GM19452 (cell line): ENCODE data around the gene UNC5B.

Experiments used
- ATAC-seq: cut with Tn5 transposase; IDR thresholded peaks from one replicate; pipeline ENCODE4 v1.9.1; 2021; ENCODE audit not compliant: unreplicated experiment

Gene UNC5B

DNA sequence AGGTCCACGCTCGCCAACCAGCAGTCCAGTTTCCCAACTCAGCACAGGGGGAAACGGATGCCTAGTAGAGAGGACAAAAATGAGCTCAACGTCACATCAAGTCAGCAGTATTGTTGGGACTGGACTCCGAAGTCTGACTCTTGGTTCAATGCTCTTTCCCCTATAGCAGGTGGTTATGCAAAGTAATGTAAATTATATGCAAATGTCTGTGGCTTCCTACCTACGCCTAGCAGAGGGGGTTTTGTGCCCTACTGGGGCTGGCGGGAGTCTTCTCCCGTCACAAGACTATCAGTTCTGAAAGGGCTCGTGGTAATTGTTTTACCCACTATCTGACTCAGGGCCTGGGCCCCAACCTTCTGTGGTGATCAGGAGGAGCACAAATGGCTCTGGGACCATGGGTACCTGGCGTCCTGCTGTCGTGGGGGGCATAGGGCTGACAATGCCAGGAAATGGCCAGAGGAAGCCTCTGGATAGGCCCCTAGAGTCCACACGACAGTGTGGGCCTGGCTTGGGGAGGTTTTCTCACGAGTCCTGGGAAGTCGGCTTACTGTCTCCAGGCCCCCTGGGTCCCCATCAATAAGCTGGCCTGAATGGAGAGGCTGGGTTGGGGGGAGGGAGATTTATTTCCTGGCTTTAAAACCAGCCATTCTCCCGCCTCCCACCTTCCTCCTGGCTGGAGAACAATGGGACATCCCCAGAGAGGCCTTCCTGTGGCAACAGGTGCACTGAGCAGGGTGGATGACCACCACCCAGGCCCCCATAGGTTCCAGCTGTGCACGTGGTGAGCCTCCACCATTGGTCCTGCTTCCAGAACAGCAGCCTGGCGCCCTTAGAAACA, 41.8 kb downstream of the UNC5B start:
- ATAC-seq: no peak

DNA sequence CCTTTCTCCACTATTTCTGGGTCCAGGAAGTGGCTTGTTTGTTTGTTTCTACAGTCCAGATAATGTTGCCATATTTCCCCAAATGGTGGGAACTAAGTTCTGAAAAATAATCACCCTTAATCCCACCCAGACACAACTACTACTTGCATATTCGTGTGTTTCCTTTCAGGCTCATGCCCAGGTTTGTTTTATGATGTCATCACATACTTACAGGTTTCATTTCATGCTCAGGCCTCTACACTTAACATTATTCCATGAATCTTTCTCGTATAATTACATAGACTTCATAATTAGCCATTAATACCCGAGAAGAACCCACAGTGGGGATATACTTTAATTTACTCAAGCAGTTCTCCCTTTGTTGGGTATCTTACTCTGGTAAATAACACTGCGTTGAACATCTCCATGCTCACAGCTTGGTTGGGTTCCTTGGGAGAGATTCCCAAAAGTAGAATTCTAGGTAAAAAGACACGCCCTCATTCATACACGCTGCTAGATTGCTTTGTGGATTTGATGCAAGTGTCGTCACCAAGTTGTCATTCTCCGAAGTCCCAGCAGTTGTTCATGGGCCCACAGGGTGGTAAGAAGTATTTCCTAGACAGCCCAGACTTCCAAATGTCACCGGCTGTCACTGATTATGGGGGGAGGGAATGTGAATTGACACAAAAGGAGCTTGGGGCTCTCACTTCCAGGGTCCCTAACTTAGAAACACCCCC, 42.6 kb downstream of the UNC5B start:
- ATAC-seq: no peak

DNA sequence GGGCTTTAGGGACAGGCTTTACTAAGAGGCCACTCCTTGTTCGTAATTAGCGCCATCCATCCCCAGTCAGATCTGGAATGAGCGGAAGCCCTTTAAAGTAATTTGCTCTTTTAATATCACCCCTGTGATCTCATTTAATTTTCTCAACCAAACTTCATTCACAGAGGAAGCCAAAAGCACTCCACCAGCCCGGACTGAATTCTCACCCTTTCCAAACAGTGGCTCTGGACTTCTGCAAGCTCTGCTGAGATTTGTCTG, 43.1 kb downstream of the UNC5B start:
- ATAC-seq: no peak

DNA sequence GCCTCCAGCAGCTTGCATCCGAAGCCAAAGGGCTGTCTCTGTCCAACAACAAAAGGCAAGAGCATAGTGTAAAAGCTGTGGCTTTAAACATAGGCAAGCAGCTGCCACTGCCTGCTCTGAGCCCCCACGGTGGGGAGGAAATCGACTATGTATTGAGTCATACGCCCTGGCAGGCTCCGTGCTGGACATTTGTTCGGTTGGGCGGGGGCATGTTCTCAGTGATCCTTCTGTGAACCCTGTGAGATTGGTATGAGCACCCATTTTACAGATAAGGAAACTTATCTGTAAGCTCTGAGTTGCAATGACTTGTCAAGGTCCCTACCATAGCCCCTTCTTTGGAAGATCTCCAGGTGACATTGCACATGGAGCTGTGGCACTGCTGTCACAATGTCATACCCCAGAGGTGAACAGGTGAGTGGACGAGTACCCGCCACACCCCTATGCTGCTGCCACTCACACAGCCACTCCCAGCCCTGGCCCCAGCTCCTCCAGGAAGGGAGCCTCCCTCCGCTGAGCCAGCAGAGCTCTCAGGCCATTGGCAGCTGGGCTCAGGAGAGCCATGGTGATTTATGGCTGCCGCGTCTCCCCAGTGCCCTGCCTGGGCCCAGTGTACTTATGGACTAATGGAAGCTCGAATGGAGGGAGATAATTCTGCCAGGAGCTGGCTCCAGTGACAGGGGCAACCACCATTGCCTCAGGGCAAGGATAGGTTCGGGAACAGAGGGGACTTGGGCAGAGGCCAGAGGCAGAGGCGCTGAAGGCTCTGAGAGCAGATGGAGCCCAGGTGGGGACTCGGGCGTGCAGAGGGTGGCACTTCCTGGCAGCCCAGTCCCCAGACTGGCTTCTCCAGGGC, 43.7 kb downstream of the UNC5B start:
- ATAC-seq: no peak

DNA sequence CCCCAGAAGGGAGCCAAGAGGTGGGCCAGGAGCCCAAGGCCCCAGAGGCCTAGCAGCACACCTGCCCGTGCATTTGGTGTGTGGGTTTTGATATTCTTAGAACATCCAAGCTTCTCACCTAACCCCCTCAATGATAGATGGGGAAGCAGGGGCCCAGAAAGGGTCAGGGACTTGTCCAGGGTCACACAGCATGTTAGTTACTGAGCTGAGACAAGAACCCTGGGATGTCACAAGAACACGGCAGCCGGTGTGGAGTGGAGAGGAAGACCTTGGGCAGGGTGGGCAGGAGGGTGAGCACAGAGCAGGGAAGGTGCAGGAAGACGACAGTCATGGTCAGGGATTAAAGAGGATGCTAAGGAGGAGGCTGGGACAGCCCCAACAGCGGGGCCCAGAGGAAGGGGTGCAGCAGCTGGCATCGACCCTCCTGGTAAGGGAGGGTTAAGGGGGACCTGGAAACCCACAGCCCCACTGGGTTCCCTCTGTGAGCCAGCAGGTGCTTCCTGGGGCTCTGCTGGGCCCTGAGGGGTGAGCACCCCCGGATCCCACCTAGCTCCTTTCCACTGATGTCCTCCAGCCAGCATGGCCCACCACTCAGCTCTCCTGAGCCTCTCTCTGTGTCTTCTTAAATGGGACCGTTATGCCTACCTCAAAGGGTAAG, 44.4 kb downstream of the UNC5B start:
- ATAC-seq: no peak

DNA sequence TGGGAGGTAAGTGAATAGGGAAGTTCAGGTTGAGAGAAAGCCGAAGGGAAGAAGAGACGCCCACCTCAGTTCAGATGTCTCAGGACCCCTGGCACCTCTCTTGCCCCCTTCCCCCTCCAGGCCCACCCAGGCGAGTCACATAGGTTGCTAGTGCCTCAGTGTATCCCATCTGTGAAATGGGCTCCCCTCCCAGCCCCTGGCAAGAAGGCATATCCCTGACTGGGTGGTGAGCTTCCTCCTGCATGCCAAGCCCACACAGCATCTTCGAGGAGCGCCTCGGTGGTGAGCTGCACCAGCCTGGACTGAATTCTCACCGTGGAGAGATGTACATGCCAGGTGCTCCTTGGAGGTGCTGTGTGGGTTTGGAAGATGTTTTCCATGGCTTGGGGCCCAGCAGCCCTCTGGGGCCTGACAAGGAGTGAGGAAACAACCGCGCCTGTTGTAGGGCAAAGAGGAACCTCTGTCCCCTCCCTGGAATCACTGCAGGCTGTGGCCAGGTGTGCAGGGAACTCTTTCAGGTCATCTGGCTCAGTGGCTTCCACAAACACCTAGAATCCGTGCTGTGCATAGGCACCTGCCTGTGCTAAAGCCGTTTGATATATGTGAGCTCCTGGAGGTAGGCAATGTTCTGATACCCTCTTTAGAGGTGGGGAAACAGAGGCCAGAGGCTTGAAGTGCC, 45.1 kb downstream of the UNC5B start:
- ATAC-seq: no peak

DNA sequence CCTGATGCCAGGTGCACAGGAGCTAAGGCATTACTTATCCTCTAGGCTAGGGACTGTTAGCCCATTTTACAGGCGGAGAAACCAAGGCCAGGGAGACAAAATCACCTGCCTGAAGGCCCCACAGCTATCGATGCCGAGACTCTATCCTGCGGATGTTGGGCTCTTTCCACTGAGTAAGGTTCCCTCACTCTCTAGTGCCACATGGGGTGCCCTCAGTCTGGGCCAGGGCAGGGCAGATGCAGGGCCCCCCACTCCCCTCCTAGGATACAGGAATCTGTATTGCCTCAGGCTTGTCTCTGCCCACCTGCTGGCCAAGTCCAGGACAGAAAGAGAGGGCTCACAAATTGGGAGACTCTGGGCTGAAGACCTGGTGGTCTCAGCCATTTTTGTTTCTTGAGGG, 45.7 kb downstream of the UNC5B start:
- ATAC-seq: no peak

DNA sequence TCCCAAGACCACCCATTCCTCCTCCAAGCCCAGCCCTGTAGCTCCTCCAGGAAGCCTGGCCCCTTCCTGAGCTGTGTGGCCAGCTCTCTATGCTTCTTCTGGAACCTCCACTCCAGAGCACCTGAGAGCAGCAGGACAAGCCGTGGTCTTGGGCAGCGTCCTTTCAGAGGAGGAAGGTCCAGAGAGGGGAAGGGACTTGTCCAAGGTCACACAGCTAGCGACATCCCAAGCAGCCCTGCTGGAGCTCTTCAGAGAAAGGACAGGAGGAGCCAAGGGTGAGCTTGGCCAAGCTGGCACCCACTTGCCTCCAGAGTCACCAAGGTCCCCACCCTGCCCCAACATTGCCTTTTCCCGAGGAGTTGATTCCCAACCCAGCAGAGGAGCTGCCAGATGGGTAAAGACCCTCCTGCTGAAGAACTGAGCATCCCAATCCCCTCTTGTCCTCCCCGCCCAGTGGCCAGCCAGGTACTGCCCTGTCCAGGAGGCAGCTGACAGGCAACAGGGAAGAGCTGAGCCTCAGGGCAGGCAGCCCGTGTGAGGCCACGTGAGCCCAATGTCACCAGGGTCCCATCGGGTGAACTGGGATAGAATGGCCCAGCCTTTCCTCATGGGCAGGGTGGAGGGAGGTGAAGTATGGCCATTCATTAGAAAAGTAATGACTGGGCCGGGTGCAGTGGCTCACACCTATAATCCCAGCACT, 46.2 kb downstream of the UNC5B start:
- ATAC-seq: no peak

DNA sequence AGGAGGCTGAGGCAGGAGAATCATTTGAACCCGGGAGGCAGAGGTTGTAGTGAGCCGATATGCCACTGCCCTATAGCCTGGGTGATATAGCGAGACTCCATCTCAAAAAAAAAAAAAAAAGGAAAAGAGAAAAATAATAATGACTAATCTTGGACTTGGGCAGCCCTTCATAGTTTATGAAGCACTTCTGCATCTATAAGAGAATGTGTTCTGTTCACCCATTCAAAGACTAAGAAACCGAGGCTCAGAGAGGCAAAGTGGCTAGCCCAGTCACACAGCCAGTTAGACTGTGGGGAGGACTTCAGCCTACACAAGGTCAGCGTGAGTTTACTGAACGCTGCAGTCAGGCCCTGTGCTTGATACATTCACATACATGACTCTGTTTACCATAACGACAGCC, 46.9 kb downstream of the UNC5B start:
- ATAC-seq: no peak

DNA sequence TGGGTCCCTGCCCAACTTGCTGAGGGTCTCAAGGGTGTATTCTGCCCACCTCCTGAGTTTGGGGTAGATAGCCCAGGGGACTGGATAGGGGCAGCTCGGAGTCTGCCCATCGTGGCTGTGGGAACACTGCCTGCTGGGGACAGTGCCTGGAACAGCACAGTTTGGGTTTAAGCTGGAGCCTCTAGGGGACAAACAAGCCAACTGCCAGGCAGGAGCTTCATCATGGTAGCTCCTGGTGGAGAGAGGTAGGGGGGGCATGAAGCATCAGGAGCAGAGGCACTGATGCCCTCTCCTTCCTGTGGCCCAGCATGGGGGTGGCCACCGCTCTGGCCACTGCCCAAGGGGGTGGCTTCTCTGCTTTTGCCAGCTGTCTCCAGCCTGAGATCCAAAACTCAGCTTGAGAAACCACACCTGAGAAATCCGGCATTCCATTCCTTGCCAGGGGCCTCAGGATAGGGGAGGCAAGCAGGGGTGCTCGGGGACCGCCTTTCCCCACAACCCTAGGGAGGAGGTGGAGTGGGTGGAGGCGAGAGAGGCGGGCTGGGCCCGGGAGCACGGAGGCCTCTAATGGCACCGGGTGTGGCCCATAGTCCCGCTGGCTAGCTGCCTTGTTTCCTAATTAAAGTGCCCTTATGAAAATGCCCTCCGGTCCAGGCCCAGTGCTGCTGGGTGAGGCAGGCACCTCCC, 47.6 kb downstream of the UNC5B start:
- no peak for ATAC-seq

DNA sequence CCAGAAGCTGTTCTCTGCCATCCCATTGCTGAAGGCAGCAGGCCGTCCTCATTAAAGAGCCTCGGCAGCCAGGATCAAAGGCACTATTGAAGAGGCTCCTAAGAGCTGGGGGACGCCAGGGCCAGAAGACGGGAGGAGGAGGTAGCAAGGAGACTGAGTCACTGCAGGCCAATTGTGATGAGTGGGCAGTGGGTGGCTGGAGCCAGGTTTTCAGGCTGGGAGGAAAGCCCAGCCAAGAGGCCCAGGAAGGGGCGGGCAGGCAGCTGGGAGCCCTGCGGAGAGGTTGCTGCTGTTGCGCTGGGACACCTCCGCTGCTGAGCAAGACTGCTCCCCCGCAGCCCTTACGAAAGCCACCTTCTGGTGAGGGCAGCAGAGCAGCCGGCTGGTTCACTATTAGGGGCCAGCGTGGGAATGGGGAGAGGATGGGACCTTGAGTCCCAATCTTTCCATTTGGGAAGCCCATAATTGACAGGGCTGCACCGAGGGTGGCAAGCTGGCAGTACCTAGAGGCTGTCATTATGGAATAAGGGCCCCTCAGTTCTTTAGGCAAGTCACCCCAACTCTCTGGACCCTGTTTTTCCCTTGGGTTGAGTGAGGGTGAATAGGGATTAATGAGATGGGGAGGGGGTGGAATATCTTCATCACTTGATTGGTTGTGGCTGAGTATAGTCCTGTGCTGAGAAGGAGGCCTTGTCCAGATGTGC, 48.4 kb downstream of the UNC5B start:
- no peak for ATAC-seq

DNA sequence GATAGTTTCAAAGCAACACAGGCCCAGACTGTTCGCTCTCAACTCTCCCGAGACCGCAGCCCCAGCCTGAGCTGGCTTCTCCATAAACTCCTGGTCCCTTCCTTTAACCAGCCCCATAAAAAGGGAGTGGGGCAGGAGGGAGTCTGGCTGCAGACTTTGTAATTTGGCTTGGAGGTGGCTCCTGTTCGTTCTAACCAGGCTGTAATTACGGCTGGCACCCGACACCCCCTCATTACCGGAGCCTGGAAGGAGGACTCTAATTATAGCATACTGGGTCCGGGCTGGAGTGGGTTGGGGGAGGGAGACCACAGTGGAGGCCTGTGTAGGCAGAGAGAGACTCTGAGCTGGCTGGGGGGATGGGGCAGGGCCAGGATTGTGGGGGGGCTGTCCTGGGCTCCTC, 49.7 kb downstream of the UNC5B start:
- ATAC-seq: no peak

DNA sequence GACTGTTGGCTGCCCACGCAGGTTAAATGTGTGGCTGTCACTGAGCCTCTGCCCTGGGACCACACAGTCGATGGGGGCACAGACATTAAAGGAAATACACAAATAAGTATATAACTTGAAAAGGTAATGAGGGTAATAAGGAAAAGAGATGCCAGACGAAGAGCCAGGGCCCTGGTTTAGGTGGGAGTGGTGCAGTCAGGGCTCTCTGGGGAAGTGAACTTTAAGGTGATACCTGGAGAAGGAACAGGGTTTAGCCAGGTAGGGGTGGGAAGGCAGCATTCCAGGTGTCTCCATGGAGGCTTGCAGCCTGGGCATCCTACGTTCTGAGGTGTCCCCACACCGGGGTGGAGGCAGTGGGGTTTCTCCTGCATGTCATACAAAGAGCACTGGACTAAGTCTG, 50.4 kb downstream of the UNC5B start:
- no peak for ATAC-seq

DNA sequence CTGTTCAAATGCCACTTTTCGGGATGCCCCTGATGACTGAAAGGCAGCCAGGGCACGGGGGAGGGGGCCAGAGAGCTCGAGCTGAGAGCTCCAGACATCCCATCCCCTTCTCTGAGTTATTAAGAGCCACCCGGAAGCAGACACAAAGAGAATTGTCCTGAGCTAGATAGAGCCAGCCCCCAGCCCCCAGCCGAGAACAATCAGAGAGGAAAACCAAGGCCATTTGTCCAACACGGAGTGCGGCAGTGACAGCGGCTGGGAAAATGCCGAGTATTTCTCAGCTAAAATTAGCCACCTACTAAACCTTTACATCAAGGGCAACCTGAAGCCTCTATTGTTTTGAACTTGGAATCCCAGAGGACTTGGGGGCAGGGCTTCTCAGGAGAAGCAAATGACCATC, 51.0 kb downstream of the UNC5B start:
- no peak for ATAC-seq

DNA sequence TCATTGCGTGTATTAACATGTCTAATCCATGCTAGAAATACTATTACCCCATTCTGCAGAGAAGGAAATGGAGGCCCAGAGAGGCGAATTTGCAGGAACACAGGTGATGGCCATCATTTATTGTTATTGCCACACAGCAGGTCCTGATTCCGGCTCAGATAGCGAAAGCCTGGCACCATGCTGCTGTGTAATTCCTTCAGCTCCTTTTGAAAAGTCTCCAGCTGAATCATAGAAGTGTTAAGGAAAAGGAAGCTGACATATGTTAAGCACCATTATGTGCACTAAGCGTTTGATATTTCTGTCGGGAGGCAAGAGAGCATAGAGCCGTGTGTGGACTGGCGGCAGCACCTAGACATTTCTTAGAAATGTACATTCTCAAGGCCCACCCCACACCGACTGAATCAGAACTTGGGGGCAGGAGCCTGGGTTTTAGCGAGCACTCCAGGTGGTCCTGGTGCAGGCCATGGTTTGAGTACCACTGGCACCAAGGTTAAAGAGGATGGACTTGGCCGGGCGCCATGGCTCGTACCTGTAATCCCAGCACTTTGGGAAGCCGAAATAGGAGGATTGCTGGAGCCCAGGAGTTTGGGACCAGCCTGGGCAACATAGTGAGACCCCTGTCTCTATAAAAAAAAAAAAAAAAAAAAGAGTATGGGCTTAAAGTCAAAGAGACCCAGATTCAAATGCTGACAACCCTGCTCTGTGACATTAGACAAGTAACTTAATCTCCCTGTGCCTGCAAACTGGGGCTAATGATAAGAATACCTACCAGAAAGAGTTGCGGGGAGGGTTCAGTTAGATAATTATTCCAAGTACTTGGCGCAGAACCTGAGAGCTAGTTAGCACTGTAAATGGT, 52.2 kb downstream of the UNC5B start:
- ATAC-seq: no peak

DNA sequence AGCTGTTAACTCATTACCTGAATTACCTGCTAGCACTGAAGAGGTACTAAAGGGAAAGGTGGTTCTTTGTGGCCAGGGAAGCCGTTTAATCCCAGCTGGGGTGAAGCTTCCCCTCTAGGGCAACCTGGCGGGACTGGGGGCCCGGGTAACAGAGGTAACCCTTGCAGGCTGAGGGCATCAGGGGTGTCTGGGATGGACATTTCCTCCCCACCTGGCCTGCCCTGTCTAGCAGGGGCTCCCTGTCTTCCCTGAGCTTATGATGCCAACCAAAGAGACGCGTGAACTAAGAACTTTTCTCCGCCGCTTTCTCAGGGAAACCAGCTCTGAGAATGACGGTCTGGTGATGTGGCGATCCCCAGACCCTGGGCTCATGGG, 52.8 kb downstream of the UNC5B start:
- ATAC-seq: no peak

DNA sequence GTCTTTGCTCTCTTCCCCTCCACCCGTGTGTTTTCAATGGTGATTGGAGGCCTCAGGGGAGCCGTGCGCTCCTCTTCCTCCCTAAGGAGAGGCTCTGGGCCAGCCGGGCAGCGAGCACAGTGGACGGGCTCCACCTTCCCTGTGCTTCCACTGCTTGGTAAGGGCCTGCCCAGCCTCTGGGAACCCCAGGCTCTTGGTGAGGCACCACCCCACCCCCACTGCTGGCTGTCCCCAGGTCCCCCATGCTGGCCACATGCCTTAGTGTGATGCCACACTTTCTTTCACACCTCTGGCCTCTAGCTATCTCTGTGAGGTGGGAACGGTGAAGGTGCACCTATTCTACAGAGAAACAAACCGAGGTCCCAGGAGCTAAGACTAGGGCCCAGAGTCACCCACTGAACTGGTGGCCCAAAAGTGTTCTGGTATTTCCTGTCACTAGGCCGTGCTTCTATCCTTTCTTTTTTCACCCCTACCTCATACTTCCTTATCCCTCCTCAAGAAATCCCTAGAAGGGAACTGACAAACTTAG, 53.3 kb downstream of the UNC5B start:
- ATAC-seq: no peak
